Stimulated activated CD4-positive, alpha-beta T cell treated with anti-CD3 and anti-CD28 coated beads, TNF-alpha, amount 100 ng/mL, for 4 hours (primary cell): ENCODE data around the gene CCL25.

Experiments used
- DNase-seq, 3 experiments: peaks; one replicate each; pipeline ENCODE4 v3.0.0-alpha.2; 2020; ENCODE audit warnings: low read depth in 3 of 3

Gene CCL25

GRCh38 chr19:8109890-8110662, 57.5 kb downstream of the CCL25 start:
- DNase-seq = no peak

GRCh38 chr19:8110931-8111330, 58.4 kb downstream of the CCL25 start:
- no peak for DNase-seq

DNA sequence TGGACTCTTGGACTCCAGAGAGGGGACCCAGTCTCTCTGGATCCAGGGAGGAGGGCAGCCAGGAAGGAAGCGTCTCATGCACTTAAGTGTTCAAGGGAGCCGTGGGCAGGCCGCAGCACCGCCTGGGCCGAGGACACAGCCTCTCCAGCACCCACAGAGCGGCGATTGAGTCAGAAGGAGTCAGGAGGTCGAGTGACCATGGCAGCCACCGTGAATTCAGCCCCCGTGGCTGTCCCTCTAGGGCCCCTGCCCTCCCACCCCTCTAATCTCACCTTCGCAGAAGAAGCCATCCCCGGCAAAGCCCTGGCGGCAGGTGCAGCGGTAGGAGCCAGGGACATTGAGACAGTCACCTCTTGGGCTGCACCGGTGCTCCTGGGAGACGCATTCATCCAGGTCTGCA, 58.8 kb downstream of the CCL25 start:
- no peak for DNase-seq
